WERI-Rb-1 (cell line): ENCODE results near the gene HDHD2.

Experiments used
- DNase-seq: peaks from one replicate; pipeline ENCODE4 v3.0.0-alpha.2; 2020
- H3K27ac ChIP-seq: fragments of 250-450 bp; sonication (Bioruptor Pico); 2 replicates; pipeline ENCODE4 v1.5.1; 2020; ENCODE audit warnings: mild to moderate bottlenecking, moderate library complexity
- H3K27me3 ChIP-seq: fragments of 250-450 bp; sonication (Bioruptor Pico); 2 replicates; pipeline ENCODE4 v1.5.1; 2021; ENCODE audit warnings: mild to moderate bottlenecking, low read depth, moderate library complexity; ENCODE audit not compliant: insufficient read depth, severe bottlenecking
- H3K36me3 ChIP-seq: fragments of 250-450 bp; sonication (Bioruptor Pico); 2 replicates; pipeline ENCODE4 v1.5.1; 2020; ENCODE audit warnings: mild to moderate bottlenecking, moderate library complexity
- H3K4me3 ChIP-seq: 2 replicates; pipeline ENCODE4 v1.5.1; 2011; ENCODE audit warnings: low read depth, mild to moderate bottlenecking, control low read depth, low read length
- H3K9me3 ChIP-seq: fragments of 250-450 bp; sonication (Bioruptor Pico); 2 replicates; pipeline ENCODE4 v1.5.1; 2021; ENCODE audit warnings: mild to moderate bottlenecking, moderate library complexity; ENCODE audit not compliant: severe bottlenecking
- CTCF ChIP-seq: IDR thresholded peaks from 2 replicates; pipeline ENCODE4 v1.5.1; 2011; ENCODE audit warnings: low read depth, mild to moderate bottlenecking, control low read depth, inconsistent platforms, low read length

HDHD2 gene

GRCh38 chr18:47180765-47181164 lies 30.5 kb upstream of the HDHD2 start:
- H3K27ac ChIP-seq, result no peak overlapping the region
- H3K36me3 ChIP-seq, result peaks cover 3% of the 10 kb centered on the region; the same call in 1 of the 2 replicates
- no peak for DNase-seq
- H3K9me3 ChIP-seq, result peaks cover 10% of the 10 kb centered on the region
- no peaks in the 10 kb centered on the region for H3K27me3 ChIP-seq
- no peak overlapping the region for H3K4me3 ChIP-seq
- TF ChIP-seq CTCF, result no peak

GRCh38 chr18:47179520-47179919 lies 29.2 kb upstream of the HDHD2 start:
- Histone ChIP-seq H3K27me3 (no peaks in the 10 kb centered on the region), H3K36me3 (peaks cover 3% of the 10 kb centered on the region; the same call in 1 of the 2 replicates), H3K27ac (no peak overlapping the region), H3K4me3 (no peak overlapping the region), H3K9me3 (peaks cover 4% of the 10 kb centered on the region)
- no peak for DNase-seq
- no peak for TF ChIP-seq CTCF

- TF ChIP-seq CTCF, result no peak
These were observed 25.7 kb upstream of the HDHD2 start, which contains the start of gene IER3IP1 for GRCh38 chr18:47175898-47176575. Gene IER3IP1, minus strand, starts transcription at chr18:47176364. Its CDS starts 87 bp downstream, at chr18:47176277.

GRCh38 chr18:47175283-47175897 lies 25.1 kb upstream of the HDHD2 start:
- Histone ChIP-seq H3K4me3 (peak overlapping the region; percentile 99), H3K9me3 (no peaks in the 10 kb centered on the region), H3K27ac (peak overlapping the region; percentile 98), H3K27me3 (no peaks in the 10 kb centered on the region), H3K36me3 (peaks cover 27% of the 10 kb centered on the region)
- DNase-seq, result peak; percentile 44
- no peak for TF ChIP-seq CTCF

More at GRCh38 chr18:47175898-47176575, 25.7 kb upstream of the HDHD2 start, which contains the start of gene IER3IP1:
- H3K27ac ChIP-seq, result peak within 1 kb of the TSS; percentile 98
- peaks cover 27% of the 10 kb centered on the region for H3K36me3 ChIP-seq
- no peaks in the 10 kb centered on the region for H3K9me3 ChIP-seq
- H3K27me3 ChIP-seq, result no peaks in the 10 kb centered on the region
- peak; percentile 98 for DNase-seq
- peak within 1 kb of the TSS; percentile 99 for H3K4me3 ChIP-seq

- Histone ChIP-seq H3K4me3 (peak overlapping the region; percentile 99; the same call in 1 of the 2 replicates), H3K27me3 (no peaks in the 10 kb centered on the region), H3K9me3 (no peaks in the 10 kb centered on the region), H3K27ac (no peak overlapping the region), H3K36me3 (peaks cover 31% of the 10 kb centered on the region)
- no peak for DNase-seq
- no peak for TF ChIP-seq CTCF
These were observed 24.3 kb upstream of the HDHD2 start for GRCh38 chr18:47174545-47175116.
